GM18858 (cell line): ENCODE data around the gene ATP1B4.

Source experiments
- ATAC-seq: cut with Tn5 transposase; IDR thresholded peaks from one replicate; pipeline ENCODE4 v1.9.1; 2021; ENCODE audit not compliant: unreplicated experiment

ATP1B4 gene

GRCh38 chrX:120372667-120373370, 10.9 kb downstream of the ATP1B4 start:
- ATAC-seq: no peak

- ATAC-seq: no peak
Observed at GRCh38 chrX:120377179-120377578, 15.3 kb downstream of the ATP1B4 start.

- ATAC-seq: no peak
Observed at GRCh38 chrX:120377715-120378114, 15.8 kb downstream of the ATP1B4 start.

DNA sequence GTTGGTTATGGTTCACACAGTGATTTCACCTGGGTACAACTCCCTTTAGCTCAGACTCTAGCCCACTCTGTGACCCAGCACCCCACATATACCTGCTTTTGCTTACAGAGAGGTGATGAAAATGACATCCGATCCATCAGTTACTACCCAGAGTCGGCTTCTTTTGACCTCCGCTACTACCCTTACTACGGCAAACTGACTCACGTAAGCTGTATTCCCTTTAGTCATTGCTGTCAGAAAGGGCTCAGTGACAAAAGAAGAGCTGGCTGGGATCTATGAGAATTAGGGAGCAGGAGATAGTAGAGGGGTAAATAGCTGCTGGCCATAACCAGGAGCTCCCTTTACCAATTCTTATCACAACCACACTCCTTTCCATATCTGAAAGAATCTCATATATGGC, 16.7 kb downstream of the ATP1B4 start:
- ATAC-seq: no peak

DNA sequence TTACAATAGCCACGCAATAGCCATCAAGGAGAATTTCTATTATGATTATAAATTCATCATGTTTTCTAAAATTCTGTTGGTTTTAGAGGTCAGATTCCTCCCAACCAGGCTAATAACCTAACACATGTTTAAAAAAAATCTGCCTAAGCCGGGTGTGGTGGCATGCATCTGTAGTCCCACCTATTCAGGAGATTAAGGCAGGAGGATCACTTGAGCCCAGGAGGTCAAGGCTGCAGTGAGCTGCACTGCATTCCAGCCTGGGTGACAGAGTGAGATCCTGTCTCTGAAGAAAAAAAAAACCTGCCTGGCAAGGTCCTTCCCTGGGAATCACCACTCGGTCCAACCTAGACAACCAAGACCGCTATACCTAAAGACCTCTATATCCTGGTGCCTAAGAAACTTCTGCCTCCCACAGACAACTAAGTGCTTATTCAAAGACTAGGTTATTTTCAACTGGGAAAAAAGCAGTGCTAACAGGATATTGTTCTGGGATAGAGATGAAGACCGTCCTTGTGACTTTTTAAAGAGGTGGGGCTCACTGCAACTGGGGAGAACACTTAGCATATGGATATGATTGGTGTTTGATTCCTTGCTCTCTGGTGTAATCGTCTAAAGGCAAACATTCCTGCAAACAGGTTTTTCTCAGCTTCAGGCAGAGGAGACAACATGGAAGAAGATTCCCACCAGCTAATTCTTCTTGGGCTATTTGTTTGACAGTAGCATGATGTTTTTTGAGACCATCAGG, 18.2 kb downstream of the ATP1B4 start:
- no peak for ATAC-seq

- ATAC-seq: no peak
Observed at GRCh38 chrX:120380699-120381098, 18.8 kb downstream of the ATP1B4 start.

GRCh38 chrX:120401301-120401700, 39.4 kb downstream of the ATP1B4 start:
- no peak for ATAC-seq

DNA sequence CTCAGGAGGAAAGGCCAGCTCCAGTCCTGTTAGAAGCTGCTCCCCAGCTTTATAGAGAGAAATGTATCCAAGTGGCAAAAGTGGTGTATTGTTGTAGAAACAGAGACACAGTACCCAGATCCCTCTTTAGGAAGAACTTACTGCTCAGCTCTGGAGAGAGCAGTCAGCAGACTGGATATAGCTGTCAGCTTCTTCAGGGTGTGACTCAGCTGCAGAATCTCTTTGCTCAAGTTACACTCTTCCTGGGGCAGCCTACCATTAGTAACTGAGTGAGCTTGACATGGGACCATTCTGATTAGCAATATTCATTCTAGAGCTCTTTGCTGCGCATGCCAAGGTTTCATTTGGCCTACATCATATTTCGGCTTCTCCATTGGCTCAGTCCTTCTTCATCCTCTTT, 40.5 kb downstream of the ATP1B4 start:
- no peak for ATAC-seq

DNA sequence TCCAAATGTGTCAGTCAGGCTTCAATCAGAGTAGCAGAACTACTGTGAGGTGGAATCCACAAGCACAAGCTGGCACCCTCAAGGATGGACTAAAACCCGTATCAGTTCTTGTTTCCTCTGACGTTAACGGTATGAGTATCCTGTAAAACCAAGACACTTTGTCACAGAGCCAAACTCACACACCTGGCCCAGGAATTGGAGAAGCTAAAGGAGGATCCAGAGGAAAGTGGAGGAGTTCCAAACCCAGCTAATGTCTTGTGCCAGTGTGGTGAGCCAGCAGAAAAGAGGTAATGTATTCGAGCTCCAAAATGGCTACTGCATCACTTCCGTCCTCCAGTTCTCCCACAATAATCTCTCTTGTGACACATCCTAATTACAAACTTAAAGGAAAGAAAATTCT, 44.7 kb downstream of the ATP1B4 start:
- ATAC-seq: no peak

GRCh38 chrX:120408168-120408567, 46.3 kb downstream of the ATP1B4 start:
- ATAC-seq: no peak

DNA sequence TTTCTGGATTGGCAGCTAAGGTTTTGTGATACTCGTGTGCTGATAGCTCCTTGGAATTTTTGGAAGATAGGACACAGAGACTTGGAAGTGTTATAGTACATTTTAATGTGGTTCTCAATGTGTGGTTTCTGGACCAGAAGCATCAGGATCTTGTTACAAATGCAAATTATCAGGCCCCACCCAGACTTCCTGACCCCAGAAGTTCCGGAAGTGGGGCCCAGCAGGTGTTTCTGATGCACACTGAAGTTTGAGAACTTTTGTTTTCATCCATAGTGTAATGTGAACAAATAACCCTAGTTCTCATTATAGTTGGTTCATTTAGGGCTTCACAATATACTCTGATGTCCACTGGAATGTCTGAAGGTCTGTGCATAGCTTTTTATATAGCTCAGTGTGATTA, 57.6 kb downstream of the ATP1B4 start:
- ATAC-seq: no peak

- ATAC-seq: no peak
Observed at GRCh38 chrX:120426599-120426998, 64.7 kb downstream of the ATP1B4 start.

- ATAC-seq: no peak
Observed at GRCh38 chrX:120428309-120428708, 66.4 kb downstream of the ATP1B4 start.

DNA sequence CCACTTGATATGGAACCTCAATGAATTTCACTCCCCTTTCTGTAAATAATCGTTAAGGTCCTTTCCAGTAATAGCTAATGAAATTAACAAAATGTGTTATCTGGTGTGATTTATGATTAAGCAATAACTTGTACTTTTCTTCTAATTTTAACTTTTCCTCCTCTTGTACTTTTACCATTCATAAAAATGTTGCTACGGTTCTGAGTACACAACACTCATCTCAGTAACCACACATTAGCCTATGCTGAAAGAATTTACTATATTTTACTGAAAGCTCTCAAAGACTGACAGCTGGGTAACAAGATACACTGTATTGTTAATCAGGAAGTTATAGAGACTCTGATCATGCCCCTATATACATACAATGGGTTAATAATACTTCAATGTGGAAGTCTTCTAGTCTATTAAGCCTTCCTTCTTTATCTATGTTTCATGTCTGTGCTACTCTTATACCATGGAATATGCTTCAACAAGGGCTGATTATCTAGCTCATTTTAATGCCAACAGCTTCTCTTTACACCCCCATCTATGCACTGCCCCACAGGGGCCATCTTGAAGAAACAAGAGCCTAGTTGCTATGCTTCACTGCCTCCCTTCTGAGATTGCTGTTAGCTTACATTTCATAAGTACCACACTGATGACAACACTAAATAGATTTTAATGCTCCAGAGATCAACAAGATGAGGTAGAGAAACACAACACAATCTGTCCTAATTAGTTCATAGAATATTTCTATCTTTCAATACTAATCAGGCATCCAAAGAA, 68.1 kb downstream of the ATP1B4 start:
- peak; percentile 57 for ATAC-seq
